GM12875 (cell line): Measurements from ENCODE around the gene HMCN1.

ENCODE experiments used
- H3K4me3 ChIP-seq: one replicate; pipeline ENCODE4 v1.5.1; 2011; ENCODE audit warnings: low read depth, low read length, control low read depth
- CTCF ChIP-seq: IDR thresholded peaks from 2 replicates; pipeline ENCODE4 v1.5.1; 2011; ENCODE audit warnings: low read depth, mild to moderate bottlenecking, control low read depth, inconsistent platforms, low read length, moderate library complexity, borderline replicate concordance; ENCODE audit not compliant: insufficient read depth

The HMCN1 gene

DNA sequence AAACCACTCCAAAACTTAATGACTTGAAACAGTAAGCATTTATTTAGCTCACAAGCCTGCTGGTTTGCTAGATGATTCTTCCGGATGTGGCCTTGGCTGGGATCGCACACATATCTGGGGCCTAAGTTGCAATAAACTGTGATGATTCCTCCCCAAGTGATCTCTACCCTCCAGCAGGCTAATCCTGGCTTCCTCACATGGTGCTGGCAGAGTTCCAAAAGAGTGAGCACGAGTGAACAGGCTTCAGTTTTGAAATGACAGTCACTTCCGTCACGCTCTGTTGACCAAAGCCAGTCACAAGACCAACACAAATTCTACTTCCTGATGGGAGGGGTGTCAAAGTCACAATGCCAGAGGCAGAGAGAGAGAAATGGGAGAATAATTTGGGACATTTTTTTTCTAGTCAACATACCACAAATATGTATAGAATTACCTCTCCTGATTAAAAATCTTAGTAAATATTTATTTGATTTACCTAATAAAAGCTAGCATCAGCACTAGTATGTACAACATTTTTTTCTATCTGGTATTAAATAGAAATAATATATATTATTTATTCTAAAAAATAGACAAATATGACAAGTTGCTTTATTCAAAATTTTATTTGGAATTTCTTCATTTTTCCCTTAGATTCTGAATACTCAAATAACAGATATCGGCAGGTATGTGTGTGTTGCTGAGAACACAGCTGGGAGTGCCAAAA is 348.2 kb downstream of the HMCN1 start:
- TF ChIP-seq CTCF, result no peak
- H3K4me3 ChIP-seq, result no peak overlapping the region

GRCh38 chr1:186086583-186086982 is 352.4 kb downstream of the HMCN1 start:
- H3K4me3 ChIP-seq, result no peak overlapping the region
- no peak for TF ChIP-seq CTCF

GRCh38 chr1:186089940-186090339 is 355.7 kb downstream of the HMCN1 start:
- TF ChIP-seq CTCF, result no peak
- no peak overlapping the region for H3K4me3 ChIP-seq

DNA sequence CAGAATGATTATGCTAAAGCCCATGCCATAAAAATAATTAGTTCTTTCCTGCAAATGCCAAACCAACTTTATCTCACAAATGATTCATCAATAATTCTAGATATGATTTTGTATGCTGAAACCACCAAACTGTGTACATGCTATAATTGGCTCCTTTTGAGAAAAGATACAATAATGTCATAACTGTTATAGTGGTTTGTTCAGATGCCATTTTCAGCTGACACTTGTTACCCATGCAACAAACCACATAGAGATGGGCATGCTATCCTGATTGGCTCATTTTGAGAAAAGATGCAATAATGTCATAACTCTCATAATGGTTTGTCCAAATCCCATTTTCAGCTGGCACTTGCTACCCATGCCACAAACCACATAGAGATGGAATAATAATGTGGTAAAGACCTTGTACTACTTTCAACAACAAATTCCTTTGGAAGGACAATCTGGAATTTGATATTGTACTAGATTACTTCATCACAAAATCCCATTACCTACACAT is 357.1 kb downstream of the HMCN1 start:
- no peak overlapping the region for H3K4me3 ChIP-seq
- no peak for TF ChIP-seq CTCF

DNA sequence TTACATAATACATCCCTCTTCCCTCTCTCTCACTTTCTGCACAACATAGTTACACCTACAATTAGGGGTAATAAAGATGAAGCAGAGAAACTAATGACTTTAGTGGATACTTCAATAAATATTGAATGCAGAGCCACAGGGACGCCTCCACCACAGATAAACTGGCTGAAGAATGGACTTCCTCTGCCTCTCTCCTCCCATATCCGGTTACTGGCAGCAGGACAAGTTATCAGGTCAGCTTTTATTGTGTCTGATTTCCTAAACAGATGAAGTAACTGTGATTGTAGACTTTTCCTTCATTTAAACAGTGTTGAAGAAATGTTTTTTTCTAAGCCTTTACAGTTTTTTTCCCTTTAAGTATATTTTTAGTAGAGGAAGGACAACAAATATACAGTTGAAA is 359.2 kb downstream of the HMCN1 start:
- no peak for TF ChIP-seq CTCF

DNA sequence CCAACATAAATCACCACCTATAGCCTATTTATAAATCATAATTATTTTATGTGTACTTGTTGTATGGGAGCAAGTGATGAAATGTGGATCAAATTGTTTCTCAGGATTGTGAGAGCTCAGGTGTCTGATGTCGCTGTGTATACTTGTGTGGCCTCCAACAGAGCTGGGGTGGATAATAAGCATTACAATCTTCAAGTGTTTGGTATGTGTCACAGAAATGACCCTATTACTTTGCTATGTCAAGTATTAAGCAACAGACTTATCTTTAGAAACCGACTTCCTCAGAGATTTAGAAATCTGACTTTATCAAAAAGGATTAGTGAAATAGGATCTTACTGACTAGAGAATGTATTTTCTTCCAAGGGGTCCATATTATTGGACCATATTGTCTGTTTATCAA is 360.0 kb downstream of the HMCN1 start:
- TF ChIP-seq CTCF, result no peak
- H3K4me3 ChIP-seq, result no peak overlapping the region

More for the DNA sequence above, 359.2 kb downstream of the HMCN1 start:
- no peak overlapping the region for H3K4me3 ChIP-seq

DNA sequence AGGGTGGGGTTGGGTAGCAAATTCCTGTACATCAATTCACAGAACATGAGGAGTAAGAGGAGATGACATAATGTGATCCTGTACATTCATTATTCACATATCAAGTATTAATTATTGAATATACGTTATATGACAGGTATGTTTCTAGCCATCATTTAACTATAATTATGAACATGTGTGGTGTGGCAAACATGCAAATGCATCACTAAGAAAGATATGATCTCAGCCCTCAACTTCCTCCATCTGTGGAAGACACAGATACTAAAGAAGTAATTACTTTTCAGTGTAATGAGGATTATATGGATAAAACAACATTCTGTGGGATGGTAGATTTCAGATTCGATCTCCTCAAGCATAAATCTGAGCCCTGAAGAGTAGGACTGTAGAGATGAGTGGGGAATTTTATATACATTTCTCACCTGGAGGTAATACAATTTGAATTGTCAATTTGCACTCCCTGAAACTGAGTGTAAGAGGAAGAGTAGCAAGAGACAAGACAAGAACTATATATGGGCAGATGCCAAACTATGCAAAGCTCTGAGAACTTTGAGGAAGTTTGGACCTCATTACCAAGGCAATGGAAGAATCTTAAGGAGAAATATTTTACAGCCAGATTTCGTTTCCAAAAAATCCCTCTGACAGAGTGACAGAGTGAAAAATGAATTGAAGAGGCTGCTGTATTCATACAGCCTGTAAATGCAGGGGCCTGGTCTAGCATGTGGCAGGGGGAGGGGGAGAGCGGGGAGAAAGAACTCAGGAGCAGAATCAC is 365.3 kb downstream of the HMCN1 start:
- H3K4me3 ChIP-seq, result no peak overlapping the region
- no peak for TF ChIP-seq CTCF
